RWPE2 (cell line): Measurements from ENCODE around the gene VAV1.
A peak's percentile ranks its signal among the peaks of the same experiment; 100 is the strongest.
"Not testable (repeated sequence)": the region's sequence is repeated elsewhere in the genome, so short reads cannot be mapped to it uniquely, and the experiment has no call there.

Source experiments
- ATAC-seq: fragments of 200-7000 bp; cut with Tn5 transposase; 3 replicates; pipeline ENCODE4 v1.9.1; 2021; ENCODE audit warnings: low read depth
- DNase-seq: peaks from one replicate; pipeline ENCODE4 v3.0.0-alpha.2; 2020; ENCODE audit warnings: low spot score
- H3K27ac ChIP-seq: fragments of 450-650 bp; 2 replicates; pipeline ENCODE4 v1.5.1; 2017; ENCODE audit warnings: mild to moderate bottlenecking; ENCODE audit not compliant: poor library complexity, severe bottlenecking
- H3K27me3 ChIP-seq: fragments of 250-450 bp; sonication (Bioruptor Pico); 2 replicates; pipeline ENCODE4 v1.5.1; 2021; ENCODE audit warnings: mild to moderate bottlenecking, moderate library complexity; ENCODE audit not compliant: insufficient read depth, poor library complexity, severe bottlenecking
- H3K36me3 ChIP-seq: fragments of 250-450 bp; sonication (Bioruptor Pico); 2 replicates; pipeline ENCODE4 v1.5.1; 2020; ENCODE audit warnings: low read depth, mild to moderate bottlenecking, moderate library complexity
- H3K4me1 ChIP-seq: fragments of 250-450 bp; sonication (Bioruptor Pico); 2 replicates; pipeline ENCODE4 v1.5.1; 2021; ENCODE audit warnings: mild to moderate bottlenecking, moderate library complexity; ENCODE audit not compliant: insufficient read depth, poor library complexity, severe bottlenecking
- H3K4me3 ChIP-seq: fragments of 250-450 bp; sonication (Bioruptor Pico); 2 replicates; pipeline ENCODE4 v1.5.1; 2021; ENCODE audit warnings: mild to moderate bottlenecking, moderate library complexity; ENCODE audit not compliant: severe bottlenecking
- H3K9me3 ChIP-seq: fragments of 250-450 bp; sonication (Bioruptor Pico); 2 replicates; pipeline ENCODE4 v1.5.1; 2021; ENCODE audit warnings: mild to moderate bottlenecking, moderate library complexity; ENCODE audit not compliant: severe bottlenecking
- CTCF ChIP-seq: fragments of 450-650 bp; IDR thresholded peaks from one replicate; pipeline ENCODE4 v1.5.1; 2017; ENCODE audit warnings: mild to moderate bottlenecking, moderate library complexity; ENCODE audit not compliant: poor library complexity, severe bottlenecking

VAV1 gene

GRCh38 chr19:6760606-6761005 lies 11.9 kb upstream of the VAV1 start:
- H3K9me3 ChIP-seq = no peaks in the 10 kb centered on the region

GRCh38 chr19:6761053-6761676 lies 11.3 kb upstream of the VAV1 start:
- no peak overlapping the region for H3K4me3 ChIP-seq
- no peaks in the 10 kb centered on the region for H3K9me3 ChIP-seq
- peaks cover 7% of the 10 kb centered on the region for H3K4me1 ChIP-seq
- ATAC-seq (no peak), DNase-seq (no peak)
- H3K27ac ChIP-seq = no peak overlapping the region
- TF ChIP-seq CTCF = no peak
- peaks cover 95% of the 10 kb centered on the region for H3K36me3 ChIP-seq
- H3K27me3 ChIP-seq = no peaks in the 10 kb centered on the region

More at GRCh38 chr19:6760606-6761005, 11.9 kb upstream of the VAV1 start:
- ATAC-seq (no peak), DNase-seq (no peak)
- Histone ChIP-seq H3K4me3 (no peak overlapping the region), H3K4me1 (peaks cover 7% of the 10 kb centered on the region), H3K36me3 (peaks cover 95% of the 10 kb centered on the region), H3K27ac (no peak overlapping the region), H3K27me3 (no peaks in the 10 kb centered on the region)
- no peak for TF ChIP-seq CTCF

- H3K4me1 ChIP-seq, H3K4me3 ChIP-seq, ATAC-seq, H3K27me3 ChIP-seq, DNase-seq, H3K27ac ChIP-seq, H3K9me3 ChIP-seq: not testable (repeated sequence)
- peaks cover 85% of the 10 kb centered on the region for H3K36me3 ChIP-seq
Measured at GRCh38 chr19:6762253-6762797, 10.2 kb upstream of the VAV1 start.

- peaks cover 50% of the 10 kb centered on the region for H3K36me3 ChIP-seq
- H3K27me3 ChIP-seq = no peaks in the 10 kb centered on the region
- H3K4me1 ChIP-seq = peaks cover 7% of the 10 kb centered on the region
- H3K27ac ChIP-seq = peak overlapping the region; percentile 97
- DNase-seq (peak; percentile 94), ATAC-seq (peak; percentile 68)
- TF ChIP-seq CTCF = no peak
- H3K4me3 ChIP-seq = peak overlapping the region; percentile 61
- no peaks in the 10 kb centered on the region for H3K9me3 ChIP-seq
Measured at GRCh38 chr19:6765738-6766356, 6.7 kb upstream of the VAV1 start.

- no peaks in the 10 kb centered on the region for H3K9me3 ChIP-seq
- peak overlapping the region; percentile 61 for H3K4me3 ChIP-seq
- H3K27ac ChIP-seq = peak overlapping the region; percentile 97
- H3K27me3 ChIP-seq = no peaks in the 10 kb centered on the region
- peak; percentile 15; the same call in 2 of the 3 replicates for ATAC-seq
- peaks cover 7% of the 10 kb centered on the region for H3K4me1 ChIP-seq
- no peak for TF ChIP-seq CTCF
- no peak for DNase-seq
- peaks cover 44% of the 10 kb centered on the region for H3K36me3 ChIP-seq
Measured at GRCh38 chr19:6766357-6767080, 6.0 kb upstream of the VAV1 start.
